DMS53 treated with DMSO at 0.1 percent for 48 hours (cell line): Measurements from ENCODE around the gene DEPDC5.
"Not testable (repeated sequence)": the region's sequence is repeated elsewhere in the genome, so short reads cannot be mapped to it uniquely, and the experiment has no call there.

Experiments used
- DNase-seq: peaks from one replicate; lab custom pipeline; 2025; ENCODE audit not compliant: unreplicated experiment; lab: John Stamatoyannopoulos, UW

Gene DEPDC5

DNA sequence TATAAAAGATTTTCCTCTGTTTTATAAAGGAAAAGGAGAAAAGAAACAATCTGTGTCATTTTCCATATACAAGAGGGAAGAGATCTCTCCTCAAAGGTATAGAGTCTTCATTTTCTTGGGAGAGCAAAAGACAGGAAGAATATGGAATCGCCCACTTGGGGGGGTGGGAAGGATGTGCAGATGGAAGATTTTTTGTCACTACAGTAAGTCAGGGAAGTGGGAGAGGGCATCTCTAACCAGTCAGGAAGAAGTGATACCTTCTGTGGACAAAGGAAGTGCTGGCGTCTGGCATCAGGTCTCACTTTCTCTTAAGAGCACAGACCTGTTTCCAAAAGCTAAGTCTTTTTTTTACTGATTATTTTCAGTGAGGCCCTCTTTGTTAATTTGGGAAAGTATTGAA lies 5.3 kb upstream of the DEPDC5 start:
- DNase-seq: no peak

DNA sequence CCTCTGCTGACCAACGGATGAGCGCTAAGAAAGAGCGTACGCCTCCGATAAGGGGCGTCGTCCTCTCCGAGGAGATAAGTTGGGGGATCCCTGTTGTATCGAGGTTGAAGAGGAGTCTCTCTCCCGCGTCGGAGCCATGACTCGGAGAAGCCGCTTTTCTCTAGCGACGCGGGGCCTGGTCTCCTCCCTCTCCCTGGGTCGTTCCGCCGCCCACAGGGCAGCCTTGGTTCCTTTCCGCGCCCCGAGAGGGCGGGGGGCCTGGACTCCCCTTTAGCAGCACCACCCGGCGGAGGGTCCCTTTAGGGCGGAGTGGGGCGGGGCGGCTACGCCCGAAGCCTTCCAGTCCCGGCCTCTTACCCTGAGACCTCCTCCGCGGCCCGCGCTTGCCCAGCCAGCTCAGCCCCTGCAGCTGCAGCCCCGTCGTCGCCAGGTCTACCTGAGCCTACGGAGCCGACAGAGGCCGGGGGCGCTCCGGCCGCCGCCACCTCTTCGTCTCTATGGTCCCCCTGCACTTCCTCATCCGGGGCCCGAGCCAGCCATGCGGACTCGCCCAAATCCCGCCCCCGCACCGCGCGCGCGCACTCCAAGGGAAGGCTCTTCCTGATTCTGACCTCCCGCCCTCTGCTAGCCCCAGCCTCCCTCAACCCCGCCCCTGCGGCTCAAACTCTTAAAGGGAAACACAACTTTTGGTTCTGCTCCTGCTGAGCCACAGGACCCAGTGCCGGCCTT lies 4.0 kb upstream of the DEPDC5 start, which contains the start of gene PRR14L:
TSS of gene PRR14L (minus strand) at position 497 of the 729 bp plus-strand sequence. CDS start 11,272 bp downstream, outside the sequence.
- peak; percentile 66 for DNase-seq

DNA sequence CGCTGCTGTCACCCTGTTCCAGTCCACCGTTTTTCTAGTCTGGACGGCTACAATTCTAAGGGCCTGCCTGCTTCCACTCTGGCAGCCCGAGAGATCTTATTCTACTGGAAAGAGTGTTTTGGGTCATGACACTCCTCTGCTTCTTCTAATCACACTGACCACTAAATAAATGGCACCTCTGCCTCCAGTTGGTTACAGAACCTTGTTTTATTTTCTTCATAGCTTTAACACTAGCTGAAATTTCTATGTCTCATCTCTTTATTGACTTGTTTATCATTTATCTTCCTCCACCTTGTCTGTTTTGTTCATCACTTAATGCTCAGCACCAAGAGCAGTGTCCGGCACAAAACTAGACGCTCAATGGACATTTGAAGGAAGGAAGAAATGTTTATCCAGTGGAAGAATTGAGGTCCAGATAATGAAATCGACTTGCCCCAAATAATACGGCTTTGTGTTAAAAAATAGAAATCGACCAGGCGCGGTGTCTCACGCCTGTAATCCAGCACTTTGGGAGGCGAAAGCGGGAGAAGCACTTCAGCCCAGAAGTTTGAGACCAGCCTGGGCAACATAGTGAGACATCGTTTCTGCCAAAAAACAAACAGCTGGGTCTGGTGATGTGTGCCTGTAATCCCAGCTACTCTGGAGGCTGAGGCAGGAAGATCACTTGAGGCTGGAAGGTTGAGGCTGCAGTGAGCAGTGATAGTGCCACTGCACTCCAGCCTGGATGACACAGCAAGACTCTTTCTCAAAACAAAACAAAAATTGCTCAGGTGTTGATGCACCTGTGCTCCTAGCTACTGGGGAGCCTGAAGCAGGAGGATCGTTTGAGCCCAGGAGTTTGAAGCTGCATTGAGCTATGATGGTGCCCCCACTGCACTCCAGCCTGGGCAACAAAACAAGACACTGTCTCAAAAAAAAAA lies 3.2 kb upstream of the DEPDC5 start:
- DNase-seq: no peak

DNA sequence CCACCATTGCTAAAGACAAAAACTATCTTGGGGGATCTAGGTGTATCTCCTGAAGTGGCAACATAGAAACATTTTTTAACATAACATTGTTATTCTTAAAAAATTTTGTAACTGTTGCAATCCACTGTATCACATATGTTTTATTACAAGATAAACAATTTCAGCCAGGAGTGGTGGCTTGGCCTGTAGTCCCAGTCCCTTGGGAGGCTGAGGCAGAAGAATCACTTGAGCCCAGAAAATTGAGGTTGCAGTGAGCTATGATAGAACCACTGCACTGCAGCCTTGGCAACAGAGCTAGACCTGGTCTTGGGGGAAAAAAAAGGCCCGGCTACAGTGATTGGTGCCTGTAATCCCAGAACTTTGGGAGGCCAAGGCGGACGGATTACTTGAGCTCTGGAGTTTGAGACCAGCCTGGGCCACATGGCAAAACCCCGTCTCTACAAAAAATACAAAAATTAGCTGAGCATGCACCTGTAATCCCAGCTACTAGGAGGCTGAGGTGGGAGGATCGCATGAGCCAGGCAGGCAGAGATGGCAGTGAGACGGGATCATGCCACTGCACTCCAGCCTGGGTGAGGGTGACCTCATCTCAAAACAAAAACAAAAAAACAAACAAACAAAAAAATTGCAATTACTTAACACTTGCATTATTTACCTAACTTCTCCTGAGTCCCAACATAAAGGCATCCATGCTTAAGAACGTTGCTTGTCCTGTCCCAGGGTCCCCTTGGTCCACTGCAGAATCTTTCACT lies 1.5 kb upstream of the DEPDC5 start:
- no peak for DNase-seq

DNA sequence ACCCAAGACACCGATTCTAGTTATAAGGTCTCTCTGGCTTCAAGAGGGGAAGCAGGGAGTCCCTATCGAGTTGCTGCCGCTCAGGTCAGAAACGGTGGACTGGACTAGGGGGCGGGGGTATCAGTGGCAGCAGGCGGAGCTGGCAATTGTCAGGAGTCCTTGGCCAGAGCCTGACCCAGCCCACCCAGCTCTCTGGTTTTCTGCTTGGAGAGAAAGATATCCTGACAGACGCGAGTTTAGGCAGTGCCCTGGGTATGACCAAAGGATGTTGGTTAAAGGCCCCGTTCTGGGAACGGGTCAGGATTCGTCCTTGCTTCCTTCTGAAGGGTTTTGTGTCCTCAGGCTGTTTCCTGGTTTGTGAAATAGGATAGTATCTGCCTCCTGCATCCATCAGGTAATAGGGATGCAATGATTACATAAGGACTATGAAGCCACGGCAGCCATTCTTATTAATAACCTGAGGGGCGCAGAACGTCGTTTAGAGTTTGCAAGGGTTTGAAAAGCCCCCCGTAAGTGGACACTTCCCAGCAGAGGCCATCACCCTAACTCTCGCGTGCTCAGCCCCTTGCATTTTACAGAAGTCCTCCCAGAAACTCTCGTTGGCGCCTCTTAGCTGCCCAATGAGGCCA lies 700 bp upstream of the DEPDC5 start:
- DNase-seq: peak; percentile 46

DNA sequence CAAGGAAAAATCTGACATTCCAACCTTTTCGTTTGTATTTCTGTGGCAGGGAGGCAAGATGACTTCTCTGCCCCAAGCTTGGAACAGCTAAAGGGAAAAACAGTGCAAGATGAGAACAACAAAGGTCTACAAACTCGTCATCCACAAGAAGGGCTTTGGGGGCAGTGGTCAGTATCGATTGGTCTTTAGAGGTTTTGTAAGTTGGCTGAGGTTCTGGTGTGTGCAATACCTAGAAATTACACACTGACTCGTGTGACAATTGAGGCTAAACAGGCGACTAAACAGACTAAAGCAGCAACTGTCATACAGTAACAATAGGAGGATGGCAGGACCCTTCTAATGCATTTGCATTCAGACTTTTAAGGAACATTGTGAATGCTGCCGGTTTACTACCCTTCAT lies 994 bp downstream of the DEPDC5 start:
- no peak for DNase-seq

DNA sequence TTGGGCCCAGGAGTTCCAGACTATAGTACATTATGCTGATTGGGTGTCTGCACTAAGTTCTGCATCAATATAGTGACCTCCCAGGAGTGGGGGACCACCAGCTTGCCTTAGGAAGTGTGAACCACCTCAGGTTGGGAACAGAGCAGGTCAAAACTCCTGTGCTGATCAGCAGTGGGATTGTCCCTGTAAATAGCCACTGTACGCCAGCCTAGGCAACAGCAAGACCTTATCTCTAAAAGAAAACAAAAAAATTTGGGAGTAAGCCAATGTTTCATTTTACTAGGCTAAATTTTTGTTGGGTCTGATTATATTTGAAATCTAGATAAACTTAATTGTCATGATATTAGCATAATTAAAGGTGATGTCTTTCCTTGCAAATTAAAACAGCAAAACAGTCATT lies 3.4 kb downstream of the DEPDC5 start:
- no peak for DNase-seq

DNA sequence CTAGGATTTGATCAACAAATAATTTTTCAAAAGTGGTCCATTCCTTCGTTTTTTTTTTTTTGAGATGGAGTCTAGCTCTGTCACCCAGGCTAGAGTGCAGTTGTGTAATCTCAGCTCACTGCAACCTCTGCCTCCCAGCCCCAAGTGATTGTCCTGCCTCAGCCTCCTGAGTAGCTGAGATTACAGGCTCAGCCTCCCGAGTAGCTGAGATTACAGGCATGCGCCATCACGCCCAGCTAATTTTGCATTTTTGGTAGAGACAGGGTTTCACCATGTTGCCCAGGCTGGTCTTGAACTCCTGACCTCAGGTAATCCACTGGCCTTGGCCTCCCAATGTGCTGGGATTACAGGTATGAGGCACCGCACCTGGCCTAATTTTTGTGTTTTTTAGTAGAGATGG lies 5.0 kb downstream of the DEPDC5 start:
- not testable (repeated sequence) for DNase-seq

DNA sequence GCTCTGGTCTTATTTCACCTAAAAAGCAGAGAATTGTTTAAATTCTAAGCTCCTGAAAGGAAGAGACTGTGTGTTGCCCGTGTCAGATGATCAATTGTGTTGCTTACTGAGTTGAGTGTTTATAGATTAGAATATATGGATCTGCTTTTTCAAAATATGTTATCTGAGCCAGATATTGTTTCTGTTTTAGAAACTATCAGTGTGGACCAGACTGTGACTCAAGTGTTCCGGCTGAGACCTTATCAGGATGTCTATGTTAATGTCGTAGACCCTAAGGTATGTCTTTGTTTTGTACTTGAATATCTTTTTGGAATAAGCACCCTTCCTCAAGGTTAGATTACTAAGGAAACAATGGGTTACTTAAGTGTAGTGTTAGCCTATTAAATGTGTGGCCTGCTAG lies 11.0 kb downstream of the DEPDC5 start:
- no peak for DNase-seq

DNA sequence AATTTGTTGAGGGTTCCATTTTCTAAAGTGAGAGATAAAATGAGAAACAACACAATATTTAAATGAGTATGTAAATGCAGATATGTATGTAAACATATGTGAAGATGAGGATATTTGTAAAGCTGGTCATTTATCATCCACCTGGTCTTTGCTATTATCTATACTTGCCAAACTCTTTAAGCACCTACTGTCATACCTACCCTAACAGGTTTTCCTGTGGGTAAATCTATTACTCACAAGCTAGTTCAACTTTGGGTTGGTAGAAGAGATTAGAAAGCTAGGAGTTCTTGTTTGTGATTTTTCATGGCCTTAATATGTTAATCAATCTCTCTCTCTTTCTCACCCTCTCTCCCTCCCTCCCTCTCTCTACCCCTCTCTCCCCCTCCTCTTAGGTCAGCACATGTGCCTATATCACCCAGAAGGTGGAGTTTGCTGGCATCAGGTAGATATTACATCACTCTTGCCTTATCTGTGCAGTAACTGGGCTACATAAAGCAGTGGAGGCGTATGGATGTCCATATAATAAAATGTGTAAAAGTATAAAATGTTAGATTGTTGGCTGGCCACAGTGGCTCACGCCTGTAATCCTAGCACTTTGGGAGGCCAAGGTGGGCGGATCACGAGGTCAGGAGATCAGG lies 14.7 kb downstream of the DEPDC5 start:
- DNase-seq: no peak

DNA sequence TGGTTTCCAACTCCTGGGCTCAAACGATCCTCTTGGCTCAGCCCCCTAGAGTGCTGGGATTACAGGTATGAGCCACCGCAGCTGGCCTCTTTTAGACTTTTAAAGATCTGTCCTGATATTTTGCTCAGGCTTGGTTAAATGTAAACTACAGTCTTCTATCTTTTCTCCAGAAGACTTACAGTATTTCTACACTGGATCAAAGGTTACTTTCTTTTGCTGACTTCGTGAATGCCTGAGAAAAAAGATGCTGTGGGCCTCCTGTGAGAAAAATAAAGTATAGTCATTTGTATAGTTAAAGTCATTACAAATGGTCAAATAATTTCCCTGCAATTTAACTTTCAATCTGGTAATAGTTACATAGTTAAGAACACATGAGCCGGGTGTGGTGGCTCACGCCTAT lies 19.6 kb downstream of the DEPDC5 start:
- no peak for DNase-seq

DNA sequence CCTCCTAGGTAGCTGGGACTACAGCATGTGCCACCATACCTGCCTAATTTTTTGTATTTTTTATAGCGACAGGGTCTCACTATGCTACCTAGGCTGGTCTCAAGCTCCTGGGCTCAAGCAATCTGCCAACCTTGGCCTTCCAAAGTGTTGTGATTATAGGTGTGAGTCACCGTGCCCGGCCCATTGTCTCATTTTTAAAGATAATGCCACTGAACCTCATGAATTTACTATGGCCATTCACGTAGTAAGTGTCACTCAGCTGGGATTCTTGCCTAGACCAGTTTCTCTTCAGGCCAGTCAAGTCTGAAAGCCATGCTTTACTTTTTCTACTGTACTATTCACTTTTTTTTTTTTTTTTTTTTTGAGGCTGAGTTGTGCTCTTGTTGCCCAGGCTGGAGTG lies 22.4 kb downstream of the DEPDC5 start:
- DNase-seq: no peak

DNA sequence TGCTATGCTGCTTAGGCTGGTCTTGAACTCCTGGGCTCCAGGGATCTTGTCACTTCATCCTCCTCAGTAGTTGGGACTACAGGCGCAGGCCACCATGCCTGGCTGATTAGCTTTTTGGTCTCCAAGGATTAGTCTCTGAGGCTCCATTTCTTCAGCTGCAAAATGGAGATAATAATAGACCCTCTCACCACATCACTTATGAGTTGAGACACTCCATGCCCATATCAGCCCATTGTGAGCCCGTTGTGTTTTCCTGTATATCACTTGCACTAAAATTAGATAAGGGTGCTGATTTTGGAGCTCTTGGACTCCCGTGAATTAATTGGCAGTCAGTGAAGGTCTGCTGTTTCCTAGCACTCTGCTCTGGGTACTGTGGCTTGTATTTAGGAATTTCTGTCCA lies 36.0 kb downstream of the DEPDC5 start:
- DNase-seq: no peak

DNA sequence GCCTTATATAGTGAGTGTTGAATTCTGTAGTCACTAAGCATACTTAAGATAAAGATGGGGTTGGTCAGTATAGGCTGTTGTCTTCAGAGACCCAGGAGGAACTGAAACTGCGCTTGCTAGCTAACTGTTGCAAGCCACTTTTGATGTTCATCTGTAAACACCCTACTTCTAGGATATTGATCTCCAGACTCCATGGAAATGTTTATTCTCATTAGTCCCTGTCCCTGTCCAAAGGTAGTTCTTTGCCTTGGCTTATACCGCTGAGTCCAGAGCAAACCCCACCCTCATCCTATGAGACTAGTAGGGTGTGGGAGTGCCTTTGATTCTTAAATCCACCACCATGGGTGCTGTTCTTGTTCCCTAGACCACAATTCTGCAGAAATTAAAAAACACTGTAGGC lies 36.4 kb downstream of the DEPDC5 start:
- DNase-seq: no peak

DNA sequence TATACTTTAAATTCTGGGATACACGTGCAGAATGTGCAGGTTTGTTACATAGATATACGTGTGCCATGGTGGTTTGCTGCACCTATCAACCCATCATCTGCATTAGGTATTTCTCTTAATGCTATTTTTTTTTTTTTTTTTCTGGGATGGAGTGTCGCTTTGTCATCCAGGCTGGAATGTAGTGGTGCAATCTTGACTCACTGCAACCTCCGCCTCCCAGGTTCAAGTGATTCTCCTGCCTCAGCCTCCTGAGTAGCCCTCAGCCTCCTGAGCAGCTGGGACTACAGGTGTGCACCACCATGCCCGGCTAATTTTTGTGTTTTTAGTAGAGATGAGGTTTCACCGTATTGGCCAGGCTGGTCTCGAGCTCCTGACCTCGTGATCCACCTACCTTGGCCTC lies 45.5 kb downstream of the DEPDC5 start:
- DNase-seq: not testable (repeated sequence)

DNA sequence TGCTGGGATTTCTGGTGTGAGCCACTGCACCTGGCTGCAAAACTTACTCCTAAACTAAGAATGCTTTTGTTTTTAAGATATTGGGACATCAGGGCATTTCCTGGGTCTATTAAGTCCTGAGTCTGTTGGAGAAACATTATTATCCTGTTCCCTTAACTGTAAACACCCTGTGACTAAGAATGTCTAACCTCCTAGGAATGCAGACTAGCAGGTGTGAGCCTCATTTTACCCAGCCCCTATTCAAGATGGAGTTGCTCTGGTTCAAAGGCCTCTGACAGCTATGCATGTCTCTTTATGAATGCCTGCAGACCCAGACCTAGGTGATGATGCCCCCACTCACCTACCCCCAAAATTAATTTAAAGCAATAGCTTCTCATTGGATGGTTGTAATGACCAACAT lies 46.2 kb downstream of the DEPDC5 start:
- DNase-seq: no peak

DNA sequence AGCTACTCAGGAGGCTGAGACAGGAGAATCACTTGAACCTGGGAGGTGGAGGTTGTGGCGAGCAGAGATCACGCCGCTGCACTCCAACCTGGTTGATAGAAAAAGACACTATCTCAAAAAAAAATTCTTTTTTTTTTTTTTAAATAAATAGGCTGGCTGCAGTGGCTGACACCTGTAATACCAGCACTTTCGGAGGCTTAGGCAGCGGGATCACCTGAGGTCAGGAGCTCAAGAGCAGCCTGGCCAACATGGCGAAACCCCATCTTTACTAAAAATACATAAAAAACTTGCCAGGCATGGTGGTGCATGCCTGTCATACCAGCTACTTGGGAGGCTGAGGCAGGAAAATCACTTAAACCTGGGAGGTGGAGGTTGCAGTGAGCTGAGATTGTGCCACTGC lies 47.0 kb downstream of the DEPDC5 start:
- not testable (repeated sequence) for DNase-seq

DNA sequence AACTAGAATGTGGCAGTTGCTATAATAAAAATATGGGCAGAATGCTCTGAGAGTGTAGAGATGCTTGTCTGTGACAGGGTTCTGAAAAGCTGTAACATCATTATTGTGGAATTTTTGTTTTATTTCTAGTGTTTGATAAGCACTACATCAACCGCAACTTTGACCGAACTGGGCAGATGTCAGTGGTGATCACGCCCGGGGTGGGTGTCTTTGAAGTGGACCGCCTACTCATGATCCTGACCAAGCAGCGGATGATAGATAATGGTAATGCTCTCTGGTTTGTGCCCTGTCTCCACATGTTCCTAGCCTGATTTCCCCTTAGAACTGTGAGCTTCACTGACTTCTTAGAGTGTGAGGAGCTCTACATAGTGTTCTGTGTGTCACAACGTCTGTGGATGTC lies 48.8 kb downstream of the DEPDC5 start:
- DNase-seq: no peak

DNA sequence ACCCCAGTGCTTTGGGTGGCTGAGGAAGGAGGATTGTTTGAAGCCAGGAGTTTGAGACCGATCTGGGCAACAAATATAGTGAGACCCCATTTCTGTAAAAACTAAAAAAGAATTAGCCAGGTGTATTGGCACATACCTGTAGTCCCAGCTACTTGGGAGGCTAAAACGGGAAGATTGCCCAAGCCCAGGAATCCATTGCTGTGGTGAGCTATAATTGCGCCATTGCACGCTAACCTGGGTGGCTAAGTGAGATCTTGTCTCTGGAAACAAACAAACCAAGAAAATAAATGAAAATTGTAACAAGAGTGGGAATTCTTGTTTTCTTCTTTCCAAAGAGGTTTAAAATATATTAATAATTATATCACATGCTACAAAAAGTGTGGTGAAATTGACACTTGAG lies 52.9 kb downstream of the DEPDC5 start:
- no peak for DNase-seq

DNA sequence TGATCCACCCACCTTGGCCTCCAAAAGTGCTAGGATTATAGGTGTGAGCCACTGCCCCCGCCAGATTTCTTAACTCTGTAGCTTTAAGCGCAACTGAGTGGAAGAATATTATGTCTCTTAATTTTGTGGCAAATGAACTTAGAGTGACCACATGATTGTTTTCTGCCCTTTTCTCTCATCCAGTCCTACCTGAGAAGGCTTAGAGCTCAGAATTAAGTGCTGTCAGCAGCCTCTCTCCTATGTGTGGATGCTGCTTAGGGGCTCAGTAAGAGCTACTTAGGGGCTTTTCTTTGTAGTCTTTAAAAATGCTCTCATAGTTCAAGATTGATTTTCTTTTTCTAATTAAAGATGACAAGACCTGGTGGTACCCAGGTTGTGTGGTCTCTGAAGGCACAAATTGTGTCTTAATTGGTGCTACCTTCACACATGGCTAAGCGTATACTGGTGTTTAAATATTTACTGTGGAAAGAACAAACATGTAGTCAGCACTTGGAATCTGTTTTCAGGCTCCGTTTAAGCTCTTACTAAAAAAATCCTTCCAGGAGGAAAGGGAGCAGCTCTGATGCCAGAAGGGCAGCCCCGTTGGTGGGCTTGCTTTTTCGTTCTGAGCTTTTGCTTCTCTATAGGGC lies 59.3 kb downstream of the DEPDC5 start:
- peak; percentile 48 for DNase-seq
